SK-N-MC (cell line): ENCODE measurements around the gene ACBD3.

Experiments used
- EZH2 ChIP-seq: fragments of 200-600 bp; sonication (generic); IDR thresholded peaks from one replicate; pipeline ENCODE4 v1.6.1; 2017; ENCODE audit warnings: antibody characterized with exemption
- FOXP2 ChIP-seq: optimal IDR thresholded peaks from 2 replicates; pipeline ENCODE3; 2011; ENCODE audit warnings: mild to moderate bottlenecking, moderate library complexity; ENCODE audit not compliant: insufficient read depth; ENCODE audit errors: extremely low read length, control extremely low read depth
- POLR2AphosphoS5 ChIP-seq: IDR thresholded peaks from 2 replicates; pipeline ENCODE4 v1.6.1; 2012; ENCODE audit warnings: mild to moderate bottlenecking, low read depth, low read length, borderline replicate concordance

DNA sequence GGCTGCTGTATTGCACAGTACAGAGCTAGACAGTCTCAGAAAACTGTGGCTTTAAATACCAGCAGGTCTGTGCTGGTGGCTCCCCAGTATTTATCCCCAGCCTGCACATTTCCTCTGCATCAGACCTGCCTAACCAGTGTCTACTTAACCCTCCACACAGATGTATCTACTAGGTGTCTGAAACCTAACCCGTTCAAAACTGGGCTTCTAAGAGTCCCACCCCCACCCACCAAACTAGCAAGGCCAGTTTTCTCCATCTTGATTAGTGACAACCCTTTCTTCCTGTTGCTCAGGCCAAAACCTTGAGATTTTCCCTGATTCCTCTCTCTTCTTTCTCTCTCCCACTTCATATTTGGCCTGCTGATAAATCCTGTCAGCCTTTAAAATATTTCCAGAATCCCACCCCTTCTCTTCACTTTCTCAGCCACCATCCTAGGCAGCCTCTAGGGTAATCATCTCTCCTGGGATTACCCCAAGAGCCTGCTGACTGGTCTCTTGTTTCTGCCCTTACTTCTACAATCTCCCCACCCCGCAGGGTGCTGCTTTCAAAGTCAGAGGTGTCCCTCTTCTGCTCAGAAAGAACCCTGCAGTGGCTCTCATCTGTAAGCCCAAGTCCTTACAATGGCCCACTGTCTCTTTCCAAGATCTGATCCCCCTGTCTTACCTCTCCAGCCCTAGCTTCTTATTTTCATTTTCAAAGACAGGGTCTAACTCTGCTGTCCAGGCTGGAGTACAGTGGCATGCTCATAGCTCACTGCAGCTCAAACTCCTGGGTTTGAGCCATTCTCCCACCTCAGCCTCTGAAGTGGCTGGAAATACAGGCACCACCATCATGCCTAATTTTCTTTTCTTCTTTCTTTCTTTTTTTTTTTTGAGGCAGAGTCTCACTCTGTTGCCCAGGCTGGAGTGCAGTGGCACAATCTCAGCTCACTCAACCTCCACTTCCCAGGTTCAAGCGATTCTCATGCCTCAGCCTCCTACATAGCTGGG, 78.8 kb downstream of the ACBD3 start:
- TF ChIP-seq EZH2 (no peak), POLR2AphosphoS5 (no peak), FOXP2 (no peak)
